Measurements from ENCODE around the gene PIERCE2. TPM values are rescaled to one million over a fixed set of nuclear protein-coding genes. Genes with fewer than 3 reads are reported as not detected.
"Not testable (repeated sequence)": the region's sequence is repeated elsewhere in the genome, so short reads cannot be mapped to it uniquely, and the experiment has no call there.

The PIERCE2 gene
- polyA plus RNA-seq, 3 donors: 1.1 to 7.4 (median 2.6) TPM

GRCh38 chr15:55417678-55418077, 9.4 kb downstream of the PIERCE2 start:
- WGBS, 3 donors: 76 to 87% (median 77%) methylated on average over 8 of the region's 8 CpGs
- H3K27ac ChIP-seq (ENCODE audit: low read depth, low read length): not testable (repeated sequence)

- no peak overlapping the region for H3K27ac ChIP-seq (ENCODE audit: low read depth, low read length)
Observed at GRCh38 chr15:55420171-55420866, 12.0 kb downstream of the PIERCE2 start.

- WGBS, 3 donors: 0% methylated on average over 1 of the region's 1 CpG
- H3K27ac ChIP-seq (ENCODE audit: low read depth, low read length): no peak overlapping the region
Observed at GRCh38 chr15:55422089-55422488, 13.8 kb downstream of the PIERCE2 start.

- no peak overlapping the region for H3K27ac ChIP-seq (ENCODE audit: low read depth, low read length)
- 34 to 36% (median 36%) methylated on average over 6 of the region's 6 CpGs for WGBS, 3 donors
Observed at GRCh38 chr15:55434989-55435825, 26.9 kb downstream of the PIERCE2 start.

- 92 to 97% (median 95%) methylated on average over 15 of the region's 15 CpGs for WGBS, 3 donors
Observed at GRCh38 chr15:55443141-55443540, 34.8 kb downstream of the PIERCE2 start.

GRCh38 chr15:55445936-55446335, 37.6 kb downstream of the PIERCE2 start:
- WGBS, 3 donors: 89 to 96% (median 94%) methylated on average over 14 to 27 of the region's 27 CpGs
- not testable (repeated sequence) for H3K27ac ChIP-seq (ENCODE audit: low read depth, low read length)

More at GRCh38 chr15:55443141-55443540, 34.8 kb downstream of the PIERCE2 start:
- not testable (repeated sequence) for H3K27ac ChIP-seq (ENCODE audit: low read depth, low read length)

GRCh38 chr15:55446379-55447029, 38.2 kb downstream of the PIERCE2 start:
- 97 to 98% (median 97%) methylated on average over 31 to 41 of the region's 41 CpGs for WGBS, 3 donors
- H3K27ac ChIP-seq (ENCODE audit: low read depth, low read length): not testable (repeated sequence)

- WGBS, 3 donors: 97 to 100% (median 98%) methylated on average over 12 to 19 of the region's 19 CpGs
- H3K27ac ChIP-seq (ENCODE audit: low read depth, low read length): not testable (repeated sequence)
Observed at GRCh38 chr15:55447030-55447394, 38.7 kb downstream of the PIERCE2 start.

GRCh38 chr15:55457401-55458022, 49.2 kb downstream of the PIERCE2 start:
- 92 to 95% (median 92%) methylated on average over 5 of the region's 5 CpGs for WGBS, 3 donors
- H3K27ac ChIP-seq (ENCODE audit: low read depth, low read length): no peak overlapping the region

GRCh38 chr15:55461447-55461846, 53.2 kb downstream of the PIERCE2 start:
- WGBS, 3 donors: 94 to 98% (median 97%) methylated on average over 4 of the region's 4 CpGs
- no peak overlapping the region for H3K27ac ChIP-seq (ENCODE audit: low read depth, low read length)

GRCh38 chr15:55468321-55468720, 60.0 kb downstream of the PIERCE2 start:
- WGBS, 3 donors: 87 to 95% (median 88%) methylated on average over 2 of the region's 2 CpGs
- no peak overlapping the region for H3K27ac ChIP-seq (ENCODE audit: low read depth, low read length)

Other genes starting within 250 kb of the PIERCE2 start
- 10 to 100 TPM; 50.0 to 96.7 (median 53.6) TPM for gene RSL24D1, start 211.6 kb upstream of the PIERCE2 start, polyA plus RNA-seq
- 10 to 100 TPM; 10.7 to 23.7 (median 17.8) TPM for gene RAB27A, start 118.7 kb upstream of the PIERCE2 start, polyA plus RNA-seq
- gene PIGBOS1, start 89.4 kb upstream of the PIERCE2 start, polyA plus RNA-seq: 10 to 100 TPM in 2 of 3 donors, 1 to 10 TPM in 1; 9.7 to 22.2 (median 21.6) TPM
- gene PIGB, start 89.3 kb upstream of the PIERCE2 start, polyA plus RNA-seq: 1 to 10 TPM; 2.8 to 6.8 (median 5.5) TPM
- 10 to 100 TPM; 16.5 to 39.7 (median 32.9) TPM for gene CCPG1, start 136 bp upstream of the PIERCE2 start, polyA plus RNA-seq
- 1 to 10 TPM; 1.2 to 3.7 (median 1.8) TPM for gene DNAAF4, start 99.7 kb downstream of the PIERCE2 start, polyA plus RNA-seq
- 1 to 10 TPM in 2 of 3 donors, under 1 TPM in 1; 0.38 to 1.5 (median 1.1) TPM for gene PYGO1, start 179.8 kb downstream of the PIERCE2 start, polyA plus RNA-seq

Measured in adipose tissue (tissue), 3 donors.